ENCODE results near the gene PERM1.
"Not testable (repeated sequence)": the region's sequence is repeated elsewhere in the genome, so short reads cannot be mapped to it uniquely, and the experiment has no call there.

The PERM1 gene

DNA sequence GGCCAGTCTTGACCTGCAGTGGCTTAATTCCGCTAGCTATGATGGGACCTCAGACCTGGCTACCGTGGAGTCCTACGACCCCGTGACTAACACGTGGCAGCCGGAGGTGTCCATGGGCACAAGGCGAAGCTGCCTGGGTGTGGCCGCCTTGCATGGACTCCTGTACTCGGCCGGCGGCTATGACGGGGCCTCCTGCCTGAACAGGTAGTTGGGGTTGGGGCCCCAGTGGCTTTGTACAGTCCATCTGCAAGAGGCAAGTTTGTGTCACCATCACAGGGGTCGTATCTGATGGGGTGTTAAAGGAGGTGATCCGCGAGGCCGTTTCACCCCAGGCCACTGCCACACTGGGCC is 18.6 kb downstream of the PERM1 start:
- DNase-seq: no peak

DNA sequence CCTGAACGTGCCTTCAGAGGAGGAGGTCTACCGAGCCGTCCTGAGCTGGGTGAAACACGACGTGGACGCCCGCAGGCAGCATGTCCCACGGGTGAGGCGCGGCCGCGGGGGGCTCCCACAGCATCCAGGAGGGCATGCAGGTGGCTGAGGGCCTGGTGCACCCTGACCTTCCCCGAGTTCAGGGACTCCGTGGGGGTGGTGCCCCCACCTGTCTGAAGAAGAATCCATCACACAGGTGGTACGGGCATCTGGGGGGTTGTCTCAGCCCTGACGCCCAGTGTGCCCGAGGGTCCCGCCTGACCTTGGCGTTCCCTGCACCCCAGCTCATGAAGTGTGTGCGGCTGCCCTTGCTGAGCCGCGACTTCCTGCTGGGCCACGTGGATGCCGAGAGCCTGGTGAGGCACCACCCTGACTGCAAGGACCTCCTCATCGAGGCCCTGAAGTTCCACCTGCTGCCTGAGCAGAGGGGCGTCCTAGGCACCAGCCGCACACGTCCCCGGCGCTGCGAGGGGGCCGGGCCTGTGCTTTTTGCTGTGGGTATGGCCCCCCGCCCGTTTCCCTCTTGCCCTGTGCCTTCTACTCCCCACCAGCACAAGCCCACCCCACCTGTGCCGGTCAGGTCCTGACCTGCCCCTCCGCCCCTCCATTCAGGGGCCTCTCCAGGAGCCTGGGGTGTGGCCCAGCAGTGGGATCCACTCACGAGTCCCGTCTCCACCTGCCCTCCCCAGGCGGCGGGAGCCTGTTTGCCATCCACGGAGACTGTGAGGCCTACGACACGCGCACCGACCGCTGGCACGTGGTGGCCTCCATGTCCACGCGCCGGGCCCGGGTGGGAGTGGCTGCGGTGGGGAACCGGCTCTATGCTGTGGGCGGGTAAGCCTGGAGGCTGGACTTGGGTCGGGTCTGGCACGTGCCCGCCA is 19.3 kb downstream of the PERM1 start:
- no peak for DNase-seq

DNA sequence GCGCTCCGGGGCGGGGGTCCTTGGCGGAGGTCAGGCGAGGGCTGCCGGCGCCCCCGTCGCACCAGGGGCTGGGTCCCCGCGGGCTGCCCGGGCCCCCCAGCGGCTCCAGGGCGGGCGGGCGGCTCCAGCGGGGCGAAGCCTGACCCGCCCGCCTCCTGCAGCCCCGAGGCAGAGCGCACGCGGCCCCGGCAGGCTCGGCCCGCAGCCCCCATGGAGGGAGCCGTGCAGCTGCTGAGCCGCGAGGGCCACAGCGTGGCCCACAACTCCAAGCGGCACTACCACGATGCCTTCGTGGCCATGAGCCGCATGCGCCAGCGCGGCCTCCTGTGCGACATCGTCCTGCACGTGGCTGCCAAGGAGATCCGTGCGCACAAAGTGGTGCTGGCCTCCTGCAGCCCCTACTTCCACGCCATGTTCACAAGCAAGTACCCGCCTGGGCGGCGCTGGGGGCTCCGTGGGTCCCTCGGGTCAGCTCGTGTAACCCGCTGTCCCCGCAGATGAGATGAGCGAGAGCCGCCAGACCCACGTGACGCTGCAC is 20.7 kb downstream of the PERM1 start:
- no peak for DNase-seq

DNA sequence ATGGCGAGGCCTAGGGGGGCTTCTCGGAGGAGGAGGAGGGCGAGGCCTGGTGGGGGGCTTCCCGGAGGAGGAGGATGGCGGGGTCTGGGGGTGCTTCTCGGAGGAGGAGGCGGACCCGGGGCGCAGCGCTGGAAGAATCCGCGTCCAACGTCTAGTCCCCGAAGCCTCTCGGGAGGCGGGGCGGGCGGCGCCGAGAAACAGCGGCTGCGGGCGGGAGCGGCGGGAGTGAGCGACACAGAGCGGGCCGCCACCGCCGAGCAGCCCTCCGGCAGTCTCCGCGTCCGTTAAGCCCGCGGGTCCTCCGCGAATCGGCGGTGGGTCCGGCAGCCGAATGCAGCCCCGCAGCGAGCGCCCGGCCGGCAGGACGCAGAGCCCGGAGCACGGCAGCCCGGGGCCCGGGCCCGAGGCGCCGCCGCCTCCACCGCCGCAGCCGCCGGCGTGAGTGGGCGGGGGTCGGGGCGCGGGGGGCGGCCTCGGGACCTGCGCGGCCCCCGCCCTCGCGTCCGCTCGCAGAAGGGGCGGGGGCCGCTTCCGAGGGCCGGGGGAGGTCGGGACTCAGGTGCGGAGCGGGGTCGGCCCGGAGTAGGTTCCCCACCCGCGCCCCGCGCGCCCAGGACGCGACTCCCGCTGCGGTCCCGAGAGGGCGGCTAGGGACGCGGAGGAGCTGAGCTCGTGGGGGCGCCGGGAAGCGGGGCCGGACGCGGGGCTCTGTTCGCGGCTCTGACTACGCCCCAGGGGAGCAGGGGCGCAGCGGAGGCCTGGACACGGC is 21.3 kb downstream of the PERM1 start, which contains the start of gene KLHL17:
KLHL17 (plus strand) TSS at position 222 of the 769 bp plus-strand sequence; CDS start at position 332, 110 bp downstream.
- DNase-seq: peak in 1 of 2 donors; percentile 28

DNA sequence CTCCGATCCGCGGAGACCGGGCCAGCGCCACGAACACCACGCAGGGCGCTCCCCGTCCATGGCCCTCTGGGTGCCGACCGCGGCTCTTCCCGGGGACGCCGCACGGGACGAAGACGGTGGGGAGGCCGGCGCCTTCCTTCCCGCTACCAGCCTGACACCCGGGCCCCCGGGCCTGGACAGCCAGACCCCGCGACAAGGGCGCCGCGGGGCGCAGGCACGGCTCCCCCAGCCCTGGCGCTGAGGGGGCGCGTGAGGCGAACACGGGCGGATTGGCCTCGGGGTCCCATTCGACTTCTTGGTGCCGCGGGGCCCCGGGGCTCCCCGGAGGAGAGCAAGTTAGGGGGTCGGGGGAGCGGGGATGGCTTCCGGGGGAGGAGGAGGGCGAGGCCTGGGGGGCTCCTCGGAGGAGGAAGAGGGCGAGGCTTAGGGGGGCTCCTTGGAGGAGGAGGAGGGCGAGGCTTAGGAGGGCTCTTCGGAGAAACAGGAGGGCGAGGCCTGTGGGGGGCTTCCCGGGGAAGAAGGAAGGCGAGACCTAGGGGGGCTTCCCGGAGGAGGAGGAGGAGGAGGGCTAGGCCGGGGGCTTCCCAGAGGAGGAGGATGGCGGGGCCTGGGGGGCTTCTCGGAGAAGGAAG is 22.0 kb downstream of the PERM1 start:
- DNase-seq: no peak

DNA sequence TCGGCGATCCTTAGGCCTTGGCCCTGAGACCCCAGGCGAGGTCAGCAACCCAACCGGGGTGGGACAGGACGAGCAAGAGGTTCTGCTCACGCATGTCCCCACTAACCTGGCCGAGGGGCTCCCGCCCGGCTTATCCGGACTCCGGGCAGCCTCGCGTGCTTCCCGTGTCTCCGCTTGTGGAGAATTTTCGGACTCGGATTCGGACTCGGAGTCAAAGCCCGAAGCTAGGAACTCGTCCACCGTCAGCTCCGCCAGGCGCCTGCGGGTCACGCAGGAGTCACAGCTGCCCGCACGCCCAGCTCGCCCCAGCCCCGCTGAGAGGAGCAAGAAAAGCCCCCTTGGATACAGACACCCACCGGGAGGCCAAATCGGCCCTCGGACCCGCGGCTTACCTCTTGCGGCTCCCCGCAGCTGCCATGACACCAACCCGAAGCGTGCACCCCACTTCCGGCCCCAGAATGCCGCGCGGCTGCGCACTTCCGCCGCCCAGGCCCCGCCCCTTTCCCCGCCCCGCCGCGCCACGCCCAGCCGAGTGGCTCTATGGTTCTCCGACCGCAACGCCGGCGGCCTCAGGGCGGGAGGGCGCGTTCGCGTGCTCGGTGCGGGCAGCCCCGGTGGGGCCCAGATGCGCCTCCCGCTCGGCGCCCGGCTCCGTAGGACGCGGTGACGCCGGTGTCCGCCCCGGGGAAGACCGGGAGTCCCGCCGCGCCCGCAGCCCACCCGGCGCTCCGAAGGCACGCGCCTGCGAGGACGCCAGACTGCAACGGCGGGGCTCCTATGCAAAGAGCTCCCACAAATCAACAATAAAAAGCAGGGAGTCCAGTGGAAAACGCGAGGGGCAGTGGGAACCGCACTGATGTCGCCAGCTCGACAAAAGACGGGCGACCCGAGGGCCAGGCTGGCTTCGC is 22.8 kb downstream of the PERM1 start, which contains the start of gene NOC2L:
NOC2L (minus strand) TSS at position 434 of the 908 bp plus-strand sequence; CDS start at position 418, 16 bp downstream.
- DNase-seq: peak; percentile 73 to 95

DNA sequence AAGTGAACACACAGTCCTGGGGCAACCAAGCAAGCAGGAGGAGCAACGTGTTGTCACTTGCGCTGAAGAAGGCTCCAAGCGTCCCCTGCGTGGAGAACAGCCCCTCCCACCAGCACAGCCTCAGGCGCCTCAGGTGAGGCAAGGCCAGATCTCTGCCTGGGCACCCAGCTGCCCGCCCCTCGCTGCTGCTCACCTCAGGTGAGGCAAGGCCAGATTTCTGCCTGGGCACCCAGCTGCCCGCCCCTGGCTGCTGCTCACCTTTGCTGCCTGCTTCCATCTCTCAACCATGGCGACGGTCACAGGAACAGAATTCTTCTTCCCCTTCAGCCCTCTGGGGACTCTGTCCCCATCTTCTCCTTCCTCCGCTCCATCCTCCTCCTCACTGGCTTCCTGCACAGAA is 25.3 kb downstream of the PERM1 start:
- no peak for DNase-seq

GRCh38 chr1:955474-955873 is 26.4 kb downstream of the PERM1 start:
- no peak for DNase-seq

GRCh38 chr1:954927-955326 is 27.0 kb downstream of the PERM1 start:
- DNase-seq: no peak

GRCh38 chr1:953524-954320 is 28.2 kb downstream of the PERM1 start:
- no peak for DNase-seq

DNA sequence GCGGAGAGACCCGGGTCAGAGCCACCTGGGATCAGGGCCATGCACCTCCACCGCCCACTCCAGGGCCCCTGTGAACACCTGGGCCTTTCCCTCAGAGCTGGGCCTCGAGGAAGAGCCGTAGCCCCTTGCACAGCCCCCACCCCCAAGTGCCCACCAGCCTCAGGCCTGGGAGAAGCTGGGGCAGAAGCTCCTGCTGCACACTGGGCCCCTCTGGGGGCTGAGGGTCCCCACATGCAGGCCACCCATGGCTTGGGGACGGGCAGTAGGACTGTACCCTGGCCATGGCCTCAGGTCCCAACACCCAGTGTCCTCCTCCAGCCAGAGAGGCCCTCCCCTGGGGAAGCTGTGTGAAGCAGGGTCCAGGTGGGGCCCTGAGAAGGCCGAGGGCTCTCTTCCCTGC is 29.3 kb downstream of the PERM1 start:
- DNase-seq: no peak

DNA sequence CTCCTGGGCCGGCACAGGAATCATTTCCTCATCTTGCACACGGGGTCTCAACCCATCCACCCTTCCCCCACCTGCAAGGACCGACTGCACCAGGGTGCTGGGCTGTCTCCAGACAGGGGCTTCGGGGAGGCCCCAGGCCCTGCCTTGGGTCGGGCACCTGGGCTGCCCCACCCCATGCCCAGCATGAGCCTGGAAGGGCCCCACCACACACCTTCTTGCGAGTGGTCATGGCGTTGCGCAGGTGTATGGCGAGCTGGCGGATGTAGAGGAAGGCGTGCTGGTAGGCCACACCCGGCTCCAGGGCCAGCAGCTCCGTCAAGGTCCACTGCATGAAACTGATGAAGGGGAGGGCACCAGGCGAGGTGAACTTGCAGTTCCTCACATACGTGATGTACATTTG is 29.7 kb downstream of the PERM1 start:
- no peak for DNase-seq

GRCh38 chr1:951364-951763 is 30.5 kb downstream of the PERM1 start:
- no peak for DNase-seq

- DNase-seq: no peak
Measured at GRCh38 chr1:950881-951280, 31.0 kb downstream of the PERM1 start.

DNA sequence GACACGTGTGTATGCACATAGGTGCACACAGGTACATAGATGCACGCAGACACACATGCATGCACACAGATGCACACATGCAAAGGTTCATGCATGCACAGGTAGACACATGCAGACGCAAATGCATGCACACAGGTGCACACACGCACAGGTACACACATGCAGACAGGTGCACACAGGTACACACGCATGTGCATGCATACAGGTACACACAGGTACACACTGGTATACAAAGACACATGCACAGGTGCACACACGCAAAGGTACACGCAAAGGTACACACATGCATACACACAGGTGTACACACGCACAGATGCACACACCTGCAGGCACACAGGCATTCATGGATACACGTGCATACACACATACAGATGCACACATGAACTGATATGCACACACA is 31.6 kb downstream of the PERM1 start:
- no peak for DNase-seq

GRCh38 chr1:947958-948357 is 33.9 kb downstream of the PERM1 start:
- no peak for DNase-seq

GRCh38 chr1:946811-947210 is 35.1 kb downstream of the PERM1 start:
- not testable (repeated sequence) for DNase-seq

GRCh38 chr1:945688-946556 is 36.0 kb downstream of the PERM1 start:
- no peak for DNase-seq

GRCh38 chr1:944341-945325 is 37.3 kb downstream of the PERM1 start:
- no peak for DNase-seq

All from bone marrow (tissue), 2 donors.